ENCODE measurements around the gene HEMK1. TPM values are rescaled to one million over a fixed set of nuclear protein-coding genes. Genes with fewer than 3 reads are reported as not detected.

The HEMK1 gene
- total RNA-seq, 1 donor from 2014 or later = 13.1 TPM

- peaks cover 4 to 9% of the 10 kb centered on the region in 2 donors for H3K36me3 ChIP-seq
- H3K27me3 ChIP-seq = no peaks in the 10 kb centered on the region
- H3K4me3 ChIP-seq = peak overlapping the region; percentile 74 to 76
- intact Hi-C loops (cut with DNase I) = loop anchor here (1.0 to 10.0 kb wide), 4 partner anchors 98 to 1352 kb away; partner anchors contain the start of genes MANF, PCBP4 and TMEM115
- peaks cover 3 to 21% of the 10 kb centered on the region in 2 donors for H3K4me1 ChIP-seq
- no peak for DNase-seq (ENCODE audit: low spot score in 2 of 2)
- H3K27ac ChIP-seq = peak overlapping the region; percentile 70 to 79
- TF ChIP-seq, protein P1, sequence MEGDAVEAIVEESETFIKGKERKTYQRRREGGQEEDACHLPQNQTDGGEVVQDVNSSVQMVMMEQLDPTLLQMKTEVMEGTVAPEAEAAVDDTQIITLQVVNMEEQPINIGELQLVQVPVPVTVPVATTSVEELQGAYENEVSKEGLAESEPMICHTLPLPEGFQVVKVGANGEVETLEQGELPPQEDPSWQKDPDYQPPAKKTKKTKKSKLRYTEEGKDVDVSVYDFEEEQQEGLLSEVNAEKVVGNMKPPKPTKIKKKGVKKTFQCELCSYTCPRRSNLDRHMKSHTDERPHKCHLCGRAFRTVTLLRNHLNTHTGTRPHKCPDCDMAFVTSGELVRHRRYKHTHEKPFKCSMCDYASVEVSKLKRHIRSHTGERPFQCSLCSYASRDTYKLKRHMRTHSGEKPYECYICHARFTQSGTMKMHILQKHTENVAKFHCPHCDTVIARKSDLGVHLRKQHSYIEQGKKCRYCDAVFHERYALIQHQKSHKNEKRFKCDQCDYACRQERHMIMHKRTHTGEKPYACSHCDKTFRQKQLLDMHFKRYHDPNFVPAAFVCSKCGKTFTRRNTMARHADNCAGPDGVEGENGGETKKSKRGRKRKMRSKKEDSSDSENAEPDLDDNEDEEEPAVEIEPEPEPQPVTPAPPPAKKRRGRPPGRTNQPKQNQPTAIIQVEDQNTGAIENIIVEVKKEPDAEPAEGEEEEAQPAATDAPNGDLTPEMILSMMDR (IDR thresholded peaks at IDR 0.05) = no peak
- no peaks in the 10 kb centered on the region for H3K9me3 ChIP-seq
These were observed 43.0 kb downstream of the HEMK1 start for GRCh38 chr3:50612234-50612882.

DNA sequence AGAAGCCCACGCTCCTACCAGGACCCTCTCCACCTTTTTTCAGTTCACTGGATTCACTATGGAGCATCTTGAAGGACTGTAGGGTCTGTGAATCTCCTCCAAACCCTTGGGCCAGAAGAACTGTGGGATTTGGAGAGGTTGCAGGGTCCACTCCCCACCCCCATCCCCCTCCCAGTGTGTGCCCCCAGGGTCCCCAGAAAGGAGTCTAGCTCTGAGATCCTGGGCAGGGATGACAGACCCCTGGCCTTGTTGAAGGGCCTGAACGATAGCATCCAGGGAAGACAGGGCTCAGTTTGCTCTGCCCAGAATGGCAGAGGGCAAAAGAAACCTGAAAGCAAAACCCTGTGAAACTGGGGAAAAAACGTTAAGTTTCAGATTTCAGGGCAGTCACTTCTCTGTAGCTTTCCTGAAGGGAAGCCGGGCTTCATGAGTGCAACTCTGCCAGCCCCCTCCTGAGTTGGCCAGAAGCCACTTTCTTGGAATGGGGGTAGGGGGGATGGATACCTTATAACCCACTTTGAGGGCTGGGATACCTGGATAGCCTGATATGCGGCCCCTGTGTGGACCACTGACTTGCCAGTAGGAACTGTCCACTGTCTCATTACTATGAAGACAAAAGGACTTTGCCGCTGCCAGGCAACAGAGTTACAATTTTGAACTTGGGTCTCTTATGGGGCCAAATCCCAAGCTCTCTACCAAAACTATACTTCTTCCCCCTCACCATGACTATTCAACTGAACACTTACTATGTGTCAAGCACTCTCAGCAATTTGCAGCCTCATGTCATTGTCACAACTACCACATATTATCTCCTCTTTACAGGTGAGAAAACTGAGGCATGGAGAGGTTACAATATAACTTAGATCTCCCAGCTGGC lies 43.9 kb downstream of the HEMK1 start:
- peak overlapping the region in 1 of 2 donors; percentile 74 for H3K4me3 ChIP-seq
- TF ChIP-seq, protein P1 (IDR thresholded peaks at IDR 0.05) = no peak
- H3K9me3 ChIP-seq = no peaks in the 10 kb centered on the region
- intact Hi-C loops (cut with DNase I) = loop anchor here (1.0 to 10.0 kb wide), 4 partner anchors 98 to 1352 kb away; partner anchors contain the start of genes MANF, PCBP4 and TMEM115
- no peak for DNase-seq (ENCODE audit: low spot score in 2 of 2)
- H3K4me1 ChIP-seq = peaks cover 3 to 30% of the 10 kb centered on the region in 2 donors
- H3K36me3 ChIP-seq = peaks cover 0 to 1% of the 10 kb centered on the region in 2 donors
- no peaks in the 10 kb centered on the region for H3K27me3 ChIP-seq
- no peak overlapping the region for H3K27ac ChIP-seq

DNA sequence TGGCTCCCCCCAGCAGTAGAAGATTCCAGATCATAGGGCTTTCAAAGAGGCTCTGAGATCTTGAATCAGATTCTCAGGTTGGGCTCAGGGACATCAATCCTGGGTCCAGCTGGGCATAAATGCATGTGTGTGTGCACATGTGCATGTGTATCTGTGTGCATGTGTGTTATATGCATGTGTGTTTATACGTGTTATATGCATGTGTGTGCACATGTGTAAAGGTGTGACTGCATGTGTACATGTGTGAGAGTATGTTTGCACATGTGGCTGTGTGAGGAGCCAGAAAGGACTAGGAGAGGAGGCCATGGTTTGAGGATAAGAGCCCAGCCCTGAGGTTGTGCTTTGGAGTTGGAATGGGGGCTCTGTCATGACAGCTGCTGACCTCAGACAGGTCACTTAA lies 45.9 kb downstream of the HEMK1 start:
- Histone ChIP-seq H3K9me3 (no peaks in the 10 kb centered on the region), H3K36me3 (no peaks in the 10 kb centered on the region), H3K4me3 (no peak overlapping the region), H3K27ac (no peak overlapping the region), H3K4me1 (peaks cover 3 to 31% of the 10 kb centered on the region in 2 donors), H3K27me3 (no peaks in the 10 kb centered on the region)
- TF ChIP-seq, protein P1 (IDR thresholded peaks at IDR 0.05) = no peak
- intact Hi-C loops (cut with DNase I) = loop anchor here (10.0 kb wide), 2 partner anchors 100 to 1350 kb away; partner anchors contain the start of gene PCBP4
- DNase-seq (ENCODE audit: low spot score in 2 of 2) = no peak

DNA sequence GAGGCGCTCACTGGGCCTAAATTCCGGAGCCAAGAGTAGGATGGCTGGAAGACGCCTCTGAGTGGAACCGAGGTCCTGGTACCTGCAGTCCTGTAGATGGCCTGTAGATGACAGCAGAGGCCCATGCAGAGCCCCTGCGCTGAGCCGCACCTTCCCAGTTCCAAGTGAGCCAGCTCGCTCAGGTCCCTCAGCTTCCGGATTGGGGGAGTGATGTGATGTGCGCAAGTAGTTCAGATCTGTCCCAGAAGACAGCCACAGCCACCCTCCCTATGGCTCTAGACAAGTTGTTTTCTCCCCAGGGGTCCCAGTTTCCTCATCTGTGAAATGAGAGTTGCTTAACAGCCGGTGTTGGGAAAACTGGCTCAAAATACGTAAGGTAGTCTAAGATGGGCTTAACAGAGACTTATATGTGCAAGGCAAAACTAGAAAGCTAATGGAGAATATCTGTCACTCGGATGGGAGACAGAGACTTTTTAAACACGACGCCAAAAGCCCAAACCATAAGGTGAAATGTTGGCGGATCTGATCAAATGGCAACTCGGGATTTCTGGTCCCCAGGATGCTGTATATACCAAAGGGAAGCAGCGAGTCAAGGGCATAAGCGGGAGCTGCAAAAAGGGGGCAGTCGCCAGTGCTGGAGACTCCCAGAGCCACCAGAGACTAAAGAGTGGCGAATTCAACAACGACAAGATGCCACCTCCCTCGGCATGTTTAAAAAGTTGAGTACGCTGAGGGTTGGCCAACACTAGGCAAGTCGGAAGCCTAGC lies 46.9 kb downstream of the HEMK1 start:
- TF ChIP-seq, protein P1 (IDR thresholded peaks at IDR 0.05) = peak; percentile 98 to 99 (median 99)
- intact Hi-C loops (cut with DNase I) = loop anchor here (1.0 to 10.0 kb wide), 8 partner anchors 15 to 1349 kb away; partner anchors contain the start of genes DOCK3, PCBP4 and RBM15B
- Histone ChIP-seq H3K27me3 (no peaks in the 10 kb centered on the region), H3K4me1 (peaks cover 0 to 25% of the 10 kb centered on the region in 2 donors), H3K4me3 (peak overlapping the region; percentile 93 to 99), H3K27ac (peak overlapping the region; percentile 78 to 90), H3K36me3 (no peaks in the 10 kb centered on the region), H3K9me3 (no peaks in the 10 kb centered on the region)
- DNase-seq (ENCODE audit: low spot score in 2 of 2) = peak in 1 of 2 donors; percentile 92

DNA sequence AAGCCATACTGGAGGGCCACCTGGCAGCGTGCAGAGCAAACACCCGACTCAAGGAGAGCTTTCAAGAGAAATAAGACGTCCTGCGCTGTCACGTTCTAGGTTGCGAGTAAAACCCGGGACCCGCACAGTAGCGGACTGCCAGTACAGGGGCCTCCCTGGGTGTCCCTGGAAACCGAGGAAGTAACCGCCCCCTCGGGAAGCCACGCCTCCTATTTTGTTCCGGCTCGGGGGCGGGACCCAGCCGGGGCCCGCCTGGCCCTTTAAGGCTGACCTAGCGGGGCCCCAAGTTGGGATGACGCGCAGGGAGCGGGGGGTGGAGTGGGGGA lies 47.4 kb downstream of the HEMK1 start:
- Histone ChIP-seq H3K36me3 (no peaks in the 10 kb centered on the region), H3K4me3 (peak overlapping the region; percentile 93 to 99), H3K27me3 (no peaks in the 10 kb centered on the region), H3K9me3 (no peaks in the 10 kb centered on the region), H3K27ac (peak overlapping the region; percentile 78 to 90), H3K4me1 (peaks cover 0 to 25% of the 10 kb centered on the region in 2 donors)
- DNase-seq (ENCODE audit: low spot score in 2 of 2) = peak; percentile 74 to 97
- intact Hi-C loops (cut with DNase I) = loop anchor here (1.0 to 10.0 kb wide), 8 partner anchors 16 to 1348 kb away; partner anchors contain the start of genes DOCK3, PCBP4 and RBM15B
- TF ChIP-seq, protein P1 (IDR thresholded peaks at IDR 0.05) = no peak

Data from ascending aorta (tissue), 2 donors.